Activated CD8-positive, alpha-beta memory T cell treated with anti-CD3 and anti-CD28 coated beads for 1 hour (primary cell): Measurements from ENCODE around the gene ID3.
"Not testable (repeated sequence)": the region's sequence is repeated elsewhere in the genome, so short reads cannot be mapped to it uniquely, and the experiment has no call there.

Source experiments
- DNase-seq, 2 donors: peaks; one replicate each; pipeline ENCODE4 v3.0.0-alpha.2; 2020; ENCODE audit warnings: low read depth in 1 of 2; ENCODE audit errors: extremely low read depth in 1 of 2

Gene ID3

DNA sequence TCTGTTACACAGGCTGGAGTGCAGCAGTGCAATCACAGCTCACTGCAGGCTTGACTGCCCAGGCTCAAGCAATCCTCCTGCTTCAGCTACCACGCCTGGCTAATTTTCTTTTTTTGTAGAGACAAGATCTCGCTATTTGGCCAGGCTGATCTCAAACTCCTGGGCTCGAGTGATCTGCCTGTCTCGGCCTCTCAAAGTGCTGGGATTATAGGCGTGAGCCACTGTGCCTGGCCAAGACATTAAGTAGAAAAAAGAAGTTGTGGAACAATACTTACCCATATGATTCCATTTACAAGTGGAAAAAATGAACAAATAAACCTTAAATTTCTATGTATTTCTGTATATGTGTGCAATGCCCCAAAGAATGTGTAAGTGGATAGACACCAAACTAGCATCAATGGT, 30.3 kb upstream of the ID3 start:
- DNase-seq: no peak

DNA sequence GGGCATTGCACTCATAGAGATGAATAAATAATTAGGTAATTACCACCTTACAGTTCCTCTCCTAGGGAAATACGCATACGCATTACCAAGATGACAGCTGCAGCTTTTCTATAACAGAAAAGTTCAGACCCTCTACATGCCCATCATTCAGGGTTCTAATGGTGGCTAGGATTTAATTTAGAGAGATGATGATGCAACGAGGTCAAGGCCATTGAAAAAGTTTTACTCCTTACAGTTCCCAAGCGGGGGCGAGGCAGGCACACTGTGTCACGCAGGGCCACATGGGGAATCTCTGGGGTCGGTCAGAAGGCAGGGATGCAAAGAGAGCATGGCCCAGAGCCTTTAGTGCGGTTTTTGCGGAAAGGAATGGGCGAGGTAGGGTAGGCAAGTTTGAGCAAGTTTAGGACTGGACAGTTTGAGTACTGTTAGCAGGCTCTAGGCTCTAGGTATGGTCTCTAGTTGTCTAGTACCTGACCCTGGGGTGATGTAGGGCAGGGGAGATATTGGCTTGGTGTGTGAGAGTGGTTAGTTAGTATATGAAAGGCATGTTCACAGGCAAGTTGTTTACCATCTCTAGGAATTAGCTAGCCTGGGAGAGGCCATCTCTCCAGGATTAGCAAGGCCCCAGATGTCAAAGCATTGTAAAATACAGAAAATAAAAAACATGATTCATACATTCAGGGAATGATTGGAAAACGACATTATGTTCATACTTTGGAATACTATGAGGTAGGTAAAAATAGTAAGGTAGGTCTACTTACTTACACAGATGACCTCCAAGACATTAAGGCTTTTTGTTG, 29.6 kb upstream of the ID3 start:
- DNase-seq: no peak

DNA sequence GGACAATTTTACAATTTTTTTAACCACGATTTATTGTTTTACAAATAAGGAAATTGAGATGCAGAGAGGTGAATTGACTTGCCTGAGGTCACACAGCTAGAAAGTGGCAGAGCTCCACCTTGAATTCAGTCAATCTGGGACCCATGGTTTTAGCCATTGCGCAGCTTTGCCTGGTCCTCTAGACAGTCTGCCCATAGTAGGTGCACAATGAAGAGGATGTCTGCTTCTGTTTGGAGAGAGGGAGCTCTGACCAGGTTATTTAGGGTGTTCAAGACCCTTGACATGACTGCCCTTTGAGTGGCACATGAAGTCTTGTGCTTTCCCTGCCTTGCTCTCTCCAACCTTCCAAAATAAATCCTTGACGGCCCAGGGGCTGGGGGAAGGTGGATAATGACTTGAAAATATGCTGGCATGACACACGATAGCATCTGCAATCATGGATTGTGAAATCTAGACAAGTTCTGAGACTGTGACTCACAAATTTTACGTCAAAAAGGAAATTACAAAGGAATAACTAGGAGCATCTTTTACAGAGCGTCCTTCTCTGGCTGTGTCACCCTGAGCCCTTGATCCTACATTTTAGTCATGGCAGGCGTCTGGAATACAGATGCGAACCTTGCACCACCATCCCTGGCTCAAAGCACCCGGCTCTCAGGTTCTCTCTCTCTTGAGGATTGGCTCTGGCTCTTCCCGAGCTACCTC, 26.2 kb upstream of the ID3 start:
- DNase-seq: no peak

DNA sequence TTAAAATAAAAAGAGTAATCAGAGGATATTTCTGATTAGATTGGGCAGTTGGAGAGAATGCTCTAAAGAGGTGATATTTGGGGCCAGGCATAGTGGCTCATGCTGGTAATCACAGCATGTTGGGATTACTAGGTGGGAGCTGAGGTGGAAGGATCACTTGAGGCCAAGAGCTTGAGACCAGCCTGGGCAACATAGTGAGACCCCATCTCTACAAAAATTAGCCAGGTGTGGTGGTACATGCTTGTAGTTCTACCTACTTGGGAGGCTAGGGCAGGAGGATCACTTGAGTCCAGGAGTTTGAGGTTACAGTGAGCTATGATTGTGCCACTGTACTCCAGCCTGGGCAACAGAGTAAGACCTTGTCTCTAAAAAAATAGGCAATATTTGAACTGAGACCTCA, 24.4 kb upstream of the ID3 start:
- not testable (repeated sequence) for DNase-seq

DNA sequence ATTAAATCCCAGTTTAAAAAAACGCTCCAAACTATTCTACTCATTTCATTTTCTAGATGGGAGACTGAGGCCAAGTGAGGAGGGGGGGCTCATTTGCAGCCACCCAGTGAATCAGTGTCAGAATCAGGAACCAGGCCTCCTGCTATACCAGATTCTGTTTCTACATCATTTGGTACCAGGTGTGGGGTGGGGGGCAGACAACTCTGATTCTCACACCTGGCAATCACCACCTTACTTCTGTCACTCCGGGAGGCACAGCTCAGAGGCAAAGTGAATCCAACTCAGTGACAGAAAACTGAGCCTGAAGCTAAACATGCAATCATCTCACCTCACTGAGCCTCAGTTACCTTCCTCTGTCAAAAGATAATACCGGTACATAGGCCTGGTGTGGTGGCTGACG, 23.5 kb upstream of the ID3 start:
- DNase-seq: no peak

DNA sequence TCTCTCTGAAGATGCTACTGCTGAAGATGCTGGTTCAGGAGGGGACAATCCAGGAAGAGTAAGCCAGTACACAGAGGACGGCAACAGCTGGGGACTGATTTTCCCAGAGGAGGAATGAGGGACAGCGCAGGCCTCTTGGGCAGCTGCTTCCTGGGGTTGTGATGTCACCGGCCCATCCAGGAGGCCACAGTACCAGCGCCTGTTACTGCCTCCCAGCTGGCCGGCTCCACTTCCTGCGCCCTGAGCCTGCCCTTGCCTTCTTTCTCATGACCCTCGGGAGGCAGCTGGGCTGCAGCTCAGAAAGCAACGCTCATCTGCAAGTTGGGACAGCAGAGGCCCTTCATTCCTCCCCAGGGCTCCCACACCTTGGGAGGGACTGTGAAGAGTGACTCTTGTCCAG, 21.9 kb upstream of the ID3 start:
- DNase-seq: no peak

DNA sequence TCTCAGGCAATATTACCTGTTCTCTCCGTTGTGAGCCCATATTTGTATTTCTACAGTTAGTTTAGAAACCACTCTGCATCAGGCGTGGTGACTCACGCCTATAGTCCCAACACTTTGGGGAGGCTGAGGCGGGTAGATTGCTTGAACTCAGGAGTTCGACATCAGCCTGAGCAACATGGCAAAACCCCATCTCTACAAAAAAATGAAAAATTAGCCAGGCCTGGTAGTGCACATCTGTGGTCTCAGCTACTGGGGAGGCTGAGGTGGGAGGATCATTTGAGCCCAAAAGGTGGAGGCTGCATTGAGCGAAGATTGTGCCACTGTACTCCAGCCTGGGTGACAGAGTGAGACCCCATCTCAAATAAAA, 19.7 kb upstream of the ID3 start:
- DNase-seq: no peak

DNA sequence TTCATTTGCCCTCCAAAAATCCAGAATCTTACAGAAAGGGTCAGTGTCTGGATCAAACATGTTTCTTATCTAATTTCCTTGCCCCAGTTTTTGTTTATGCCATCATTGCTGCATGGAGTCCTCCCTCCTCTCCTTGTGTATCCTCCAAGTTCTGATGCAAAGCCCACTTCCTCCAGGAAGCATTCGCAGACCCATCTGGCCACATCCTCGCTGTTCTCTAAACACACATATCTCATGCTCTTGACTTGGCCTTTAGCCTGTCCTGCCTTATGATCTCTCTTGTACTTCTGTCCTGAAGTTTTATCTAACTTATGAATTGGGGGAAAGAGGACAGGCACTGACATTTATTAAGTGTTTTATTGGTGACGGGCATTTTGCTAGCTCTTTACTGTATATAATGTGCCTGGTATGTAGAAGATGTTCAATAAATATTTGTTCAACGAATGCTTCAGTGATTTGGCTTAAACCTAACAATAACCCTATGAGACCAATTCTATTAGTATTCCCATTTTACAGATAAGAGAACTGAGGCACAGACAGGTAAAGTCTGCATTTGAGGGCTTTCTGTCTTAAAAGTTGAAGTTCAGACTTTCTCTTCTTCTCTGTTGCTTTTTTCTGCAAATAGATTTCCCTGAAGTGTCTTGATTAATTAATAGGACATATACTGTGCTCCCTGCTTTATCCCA, 19.2 kb upstream of the ID3 start:
- no peak for DNase-seq

GRCh38 chr1:23577056-23578004, 18.0 kb upstream of the ID3 start:
- DNase-seq: no peak

DNA sequence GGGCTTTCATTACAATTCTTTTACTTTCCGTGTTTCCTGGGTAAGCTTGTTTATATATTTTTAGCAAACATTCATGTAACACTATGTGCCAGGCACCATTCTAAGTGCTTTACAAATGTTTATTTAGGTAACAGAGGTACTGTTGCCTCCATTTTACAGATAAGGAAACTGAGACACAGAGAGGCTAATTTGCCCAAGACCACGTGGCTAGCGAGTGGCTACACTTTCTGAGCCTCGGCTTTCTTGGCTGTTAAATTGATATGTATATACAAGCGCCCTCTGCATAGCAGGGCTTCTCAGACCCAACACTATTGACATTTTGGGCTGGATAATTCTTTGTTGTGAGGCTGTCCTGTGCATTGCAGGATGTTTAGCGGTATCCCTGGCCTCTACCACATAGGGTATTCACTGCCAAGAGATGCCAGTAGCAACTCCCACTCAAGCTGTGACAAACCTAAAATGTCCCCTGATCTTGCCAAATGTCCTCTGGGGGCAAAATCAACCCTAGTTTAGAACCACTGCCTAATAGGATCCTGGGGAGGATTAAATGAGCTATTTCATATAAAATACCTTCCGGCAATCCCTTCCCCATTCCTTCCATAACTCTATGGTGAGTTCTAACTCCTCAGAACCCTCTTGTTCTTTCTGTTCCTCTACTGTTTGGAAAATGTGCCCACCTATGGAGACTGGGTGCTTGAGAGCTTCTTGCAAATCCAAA, 17.2 kb upstream of the ID3 start:
- DNase-seq: no peak

- no peak for DNase-seq
Measured at GRCh38 chr1:23575226-23575810, 16.0 kb upstream of the ID3 start.

DNA sequence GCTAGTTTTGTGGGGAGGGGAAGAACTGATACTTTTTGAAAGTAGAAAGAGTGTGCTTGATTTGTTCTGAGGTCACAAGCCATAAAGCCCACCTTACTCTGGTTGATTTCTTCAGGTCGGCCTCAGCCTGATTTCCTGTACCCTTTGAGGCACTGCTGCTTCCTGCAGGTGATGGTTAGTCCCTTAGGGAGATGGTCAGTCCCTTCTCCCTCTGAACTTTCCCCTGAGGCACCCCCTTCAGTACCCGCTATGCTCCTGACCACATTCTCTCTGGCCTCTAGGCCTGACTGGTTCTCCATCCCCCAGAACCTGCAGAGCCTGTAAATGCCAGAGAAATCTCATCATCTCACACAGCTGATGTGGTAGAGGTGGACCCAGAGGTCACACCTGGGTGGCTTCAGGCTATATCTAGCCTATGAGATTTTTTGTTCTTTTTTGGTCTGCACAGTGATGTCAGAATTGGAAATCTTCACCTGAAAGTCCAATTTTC, 15.0 kb upstream of the ID3 start:
- DNase-seq: no peak

DNA sequence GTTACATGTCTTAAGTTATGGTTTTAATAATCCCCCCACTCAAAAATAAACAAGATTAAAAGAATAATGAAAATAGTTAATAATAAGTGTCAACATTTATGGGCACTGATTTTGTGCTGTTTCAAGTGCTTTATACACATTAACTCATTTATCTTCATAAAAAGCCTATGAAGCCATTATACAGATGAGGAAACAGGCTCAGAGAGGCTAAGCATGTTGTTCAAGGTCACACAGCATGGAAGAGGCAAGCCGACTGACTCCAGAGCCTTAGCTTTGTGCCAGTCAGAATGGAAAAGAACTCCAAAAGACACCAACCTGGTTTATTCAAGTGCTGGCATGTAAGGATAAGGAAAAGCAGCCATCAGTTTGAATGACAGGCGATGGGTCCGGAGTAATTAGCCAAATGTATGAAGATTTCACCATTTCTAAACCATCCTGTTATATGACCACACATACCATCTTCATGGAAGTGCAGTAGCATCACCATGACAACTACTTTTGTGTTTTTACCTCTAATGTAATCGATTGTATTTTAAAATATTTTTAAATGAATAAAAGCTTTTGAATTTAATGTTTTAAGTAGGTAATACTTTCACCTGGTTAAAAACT, 14.4 kb upstream of the ID3 start:
- no peak for DNase-seq

DNA sequence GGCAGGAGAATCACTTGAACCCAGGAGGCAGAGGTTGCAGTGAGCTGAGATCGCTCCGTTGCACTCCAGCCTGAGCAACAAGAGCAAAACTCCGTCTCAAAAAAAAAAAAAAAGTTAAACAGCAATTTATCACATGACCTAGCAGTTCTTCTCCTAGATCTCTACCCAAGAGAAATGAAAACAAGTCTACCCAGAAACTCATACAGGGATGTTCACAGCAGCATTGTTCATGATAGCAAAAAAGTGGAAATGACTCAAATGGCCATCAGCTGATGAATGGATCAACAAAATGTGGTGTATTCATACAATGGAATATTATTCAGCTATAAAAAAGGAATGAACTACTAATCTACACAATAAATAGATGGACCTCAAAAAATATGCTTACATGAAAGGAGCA, 12.2 kb upstream of the ID3 start:
- no peak for DNase-seq

DNA sequence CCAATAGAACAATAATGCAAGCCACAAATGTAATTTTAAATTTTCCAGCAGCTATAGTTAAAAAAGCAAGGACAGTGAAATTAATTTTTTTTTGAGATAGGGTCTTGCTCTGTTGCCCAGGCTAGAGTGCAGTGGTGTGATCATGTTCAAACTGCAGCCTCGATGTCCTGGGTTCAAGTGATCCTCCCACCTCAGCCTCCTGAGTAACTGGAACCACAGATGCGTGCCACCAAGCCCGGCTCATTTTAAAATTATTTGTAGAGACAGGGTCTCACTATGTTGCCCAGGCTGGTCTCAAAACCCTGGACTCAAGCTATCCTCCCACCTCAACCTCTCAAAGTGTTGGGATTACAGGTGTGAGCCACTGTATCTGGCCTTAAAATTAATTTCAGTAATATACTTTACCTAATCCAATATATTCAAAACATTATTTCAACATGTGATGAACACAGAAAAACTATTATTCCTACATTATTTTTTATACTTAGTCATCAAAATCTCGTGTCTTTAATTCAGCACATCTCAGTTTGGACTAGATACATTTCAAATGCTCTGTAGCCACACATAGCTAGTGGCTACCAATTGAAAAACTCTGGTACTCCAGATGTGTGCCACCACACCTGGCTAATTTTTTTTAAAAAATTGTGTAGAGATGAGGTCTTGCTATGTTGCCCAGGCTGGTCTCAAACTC, 10.8 kb upstream of the ID3 start:
- DNase-seq: no peak

DNA sequence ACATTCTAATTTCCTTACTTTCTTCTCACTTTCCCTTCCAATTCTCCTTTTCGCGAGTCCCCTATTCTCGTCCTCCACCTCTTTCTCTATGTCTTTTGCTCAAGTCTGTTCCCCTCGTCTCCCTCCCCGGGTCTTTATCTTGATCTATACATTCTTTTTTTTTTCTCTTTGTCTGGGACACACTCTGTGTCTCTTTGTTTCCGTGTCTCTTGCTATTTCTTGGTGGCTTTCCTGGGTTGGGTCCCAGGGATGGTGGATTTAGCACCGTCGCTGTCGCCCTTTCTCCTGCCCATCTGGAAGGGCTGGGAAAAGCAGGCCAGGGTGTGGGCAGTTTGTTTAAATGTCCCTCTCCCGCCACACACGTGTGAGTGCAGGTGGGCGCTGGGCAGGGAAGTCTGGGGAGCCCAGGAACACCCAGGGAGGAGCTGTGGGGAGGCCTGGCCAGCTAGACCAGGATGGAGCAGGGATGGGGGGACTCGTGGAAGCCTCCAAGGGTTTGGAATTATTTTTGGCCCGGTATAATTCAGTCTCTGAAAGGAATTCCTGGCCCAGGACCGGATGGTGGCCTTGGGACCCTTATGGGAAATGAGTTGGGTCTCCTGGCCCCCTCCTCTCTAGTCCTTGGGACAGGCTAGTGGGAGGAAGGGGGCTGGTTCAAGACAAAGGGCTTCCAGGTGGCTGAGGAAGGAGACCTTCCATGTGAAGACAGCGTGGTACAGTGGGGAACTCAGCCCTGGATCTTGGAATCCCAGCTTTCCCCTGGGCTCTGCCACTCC, 9.5 kb upstream of the ID3 start:
- no peak for DNase-seq

- no peak for DNase-seq
Measured at GRCh38 chr1:23567996-23568607, 8.8 kb upstream of the ID3 start.

- DNase-seq: no peak
Measured at GRCh38 chr1:23567629-23567995, 8.3 kb upstream of the ID3 start.
